H9 (cell line): Measurements from ENCODE around the gene CSNK1G1. TPM values are rescaled to one million over a fixed set of nuclear protein-coding genes. Genes with fewer than 3 reads are reported as not detected.

ENCODE experiments used
- DNase-seq: peaks from one replicate; pipeline ENCODE4 v3.0.0-alpha.2; 2017
- H2AFZ ChIP-seq: one replicate; pipeline ENCODE4 v1.6.1; 2013; ENCODE audit warnings: mild to moderate bottlenecking, low read length, control low read depth, moderate library complexity
- H2AK5ac ChIP-seq: 2 replicates; pipeline ENCODE4 v1.6.1; 2013; ENCODE audit warnings: low read length, control low read depth, mixed read lengths; ENCODE audit not compliant: insufficient read length
- H2BK120ac ChIP-seq: one replicate; pipeline ENCODE4 v1.6.1; 2013; ENCODE audit warnings: low read depth, mild to moderate bottlenecking, low read length, control low read depth, inconsistent platforms; ENCODE audit not compliant: poor library complexity, severe bottlenecking
- H2BK12ac ChIP-seq: 2 replicates; pipeline ENCODE4 v1.6.1; 2013; ENCODE audit warnings: low read length, control low read depth, mixed read lengths, low read depth; ENCODE audit not compliant: insufficient read length
- H2BK15ac ChIP-seq: 2 replicates; pipeline ENCODE4 v1.6.1; 2013; ENCODE audit warnings: low read depth, low read length, control low read depth
- H2BK20ac ChIP-seq: one replicate; pipeline ENCODE4 v1.6.1; 2013; ENCODE audit warnings: low read depth, mild to moderate bottlenecking, low read length, control low read depth, inconsistent platforms; ENCODE audit not compliant: poor library complexity, severe bottlenecking
- H2BK5ac ChIP-seq: 2 replicates; pipeline ENCODE4 v1.6.1; 2013; ENCODE audit warnings: low read length, control low read depth, mixed read lengths; ENCODE audit not compliant: insufficient read length
- H3K14ac ChIP-seq: 2 replicates; pipeline ENCODE4 v1.6.1; 2013; ENCODE audit warnings: low read length, control low read depth; ENCODE audit not compliant: insufficient read depth
- H3K18ac ChIP-seq: 2 replicates; pipeline ENCODE4 v1.6.1; 2013; ENCODE audit warnings: low read depth, mild to moderate bottlenecking, mixed read lengths, low read length, control low read depth; ENCODE audit not compliant: insufficient read length
- H3K23ac ChIP-seq: 2 replicates; pipeline ENCODE4 v1.6.1; 2013; ENCODE audit warnings: low read length, control low read depth, mixed read lengths, low read depth; ENCODE audit not compliant: insufficient read length
- H3K23me2 ChIP-seq: 2 replicates; pipeline ENCODE4 v1.6.1; 2013; ENCODE audit warnings: low read depth, mild to moderate bottlenecking, mixed read lengths, low read length, control low read depth; ENCODE audit not compliant: insufficient read length, poor library complexity, severe bottlenecking
- H3K27ac ChIP-seq: 2 replicates; pipeline ENCODE4 v1.5.1; 2013; ENCODE audit warnings: low read length, control low read depth, mixed read lengths, low read depth; ENCODE audit not compliant: insufficient read length
- H3K27me3 ChIP-seq: 2 replicates; pipeline ENCODE4 v1.6.1; 2013; ENCODE audit warnings: low read length, control low read depth, inconsistent platforms; ENCODE audit not compliant: insufficient read depth
- H3K4ac ChIP-seq: 2 replicates; pipeline ENCODE4 v1.6.1; 2013; ENCODE audit warnings: low read depth, mild to moderate bottlenecking, control low read depth, inconsistent platforms, low read length, moderate library complexity
- H3K4me1 ChIP-seq: 2 replicates; pipeline ENCODE4 v1.6.1; 2013; ENCODE audit warnings: low read length, control low read depth, inconsistent platforms; ENCODE audit not compliant: insufficient read depth
- H3K4me2 ChIP-seq: 2 replicates; pipeline ENCODE4 v1.6.1; 2013; ENCODE audit warnings: low read length, control low read depth, mixed read lengths; ENCODE audit not compliant: insufficient read length, insufficient read depth
- H3K56ac ChIP-seq: 2 replicates; pipeline ENCODE4 v1.6.1; 2013; ENCODE audit warnings: low read depth, mild to moderate bottlenecking, mixed read lengths, low read length, control low read depth; ENCODE audit not compliant: insufficient read length
- H3K79me1 ChIP-seq: 2 replicates; pipeline ENCODE4 v1.6.1; 2013; ENCODE audit warnings: low read depth, mild to moderate bottlenecking, moderate library complexity, low read length, control low read depth, inconsistent platforms; ENCODE audit not compliant: insufficient read depth, poor library complexity, severe bottlenecking
- H3K79me2 ChIP-seq: 2 replicates; pipeline ENCODE4 v1.6.1; 2013; ENCODE audit warnings: low read length, control low read depth, inconsistent platforms; ENCODE audit not compliant: insufficient read depth
- H3K9ac ChIP-seq: 2 replicates; pipeline ENCODE4 v1.6.1; 2013; ENCODE audit warnings: low read length, control low read depth, mixed read lengths; ENCODE audit not compliant: insufficient read length; ENCODE audit errors: extremely low read depth
- H3K9me3 ChIP-seq: one replicate; pipeline ENCODE4 v1.6.1; 2013; ENCODE audit warnings: low read depth, low read length, inconsistent platforms; ENCODE audit not compliant: control insufficient read depth
- H3T11ph ChIP-seq: one replicate; pipeline ENCODE4 v1.6.1; 2013; ENCODE audit warnings: mild to moderate bottlenecking, low read length, control low read depth, inconsistent platforms
- H4K20me1 ChIP-seq: one replicate; pipeline ENCODE4 v1.6.1; 2013; ENCODE audit not compliant: control insufficient read depth, insufficient read length, insufficient read depth
- H4K5ac ChIP-seq: 2 replicates; pipeline ENCODE4 v1.6.1; 2013; ENCODE audit warnings: low read depth, mild to moderate bottlenecking, mixed read lengths, low read length, control low read depth; ENCODE audit not compliant: insufficient read length
- H4K8ac ChIP-seq: replicated peaks from 2 replicates; pipeline ENCODE4 v1.6.1; 2013; ENCODE audit warnings: low read length, control low read depth, mixed read lengths, low read depth; ENCODE audit not compliant: insufficient read length
- H4K91ac ChIP-seq: 2 replicates; pipeline ENCODE4 v1.6.1; 2013; ENCODE audit warnings: low read depth, mild to moderate bottlenecking, moderate library complexity, mixed read lengths, low read length, control low read depth; ENCODE audit not compliant: insufficient read length
- H3K27ac Mint-ChIP-seq, 3 experiments: 2 replicates in 2 of 3; 3 replicates in 1 of 3; pipeline ENCODE4 v1.8.0; 2020 to 2021; ENCODE audit warnings: mixed read lengths in 3 of 3, mild to moderate bottlenecking in 1 of 3, moderate library complexity in 1 of 3
- H3K27me3 Mint-ChIP-seq: 2 replicates; pipeline ENCODE4 v1.8.0; 2021; ENCODE audit warnings: low read depth, mild to moderate bottlenecking, moderate library complexity, mixed read lengths
- H3K36me3 Mint-ChIP-seq, 3 experiments: 2 replicates in 2 of 3; 3 replicates in 1 of 3; pipeline ENCODE4 v1.8.0; 2020 to 2021; ENCODE audit warnings: low read depth in 3 of 3, mixed read lengths in 3 of 3; ENCODE audit not compliant: insufficient read depth in 1 of 3
- H3K4me1 Mint-ChIP-seq, 2 experiments: 2 replicates each; pipeline ENCODE4 v1.8.0; 2020; ENCODE audit warnings: mixed read lengths in 2 of 2
- H3K4me3 Mint-ChIP-seq, 2 experiments: 2 replicates in 1 of 2; 3 replicates in 1 of 2; pipeline ENCODE4 v1.8.0; 2020 to 2021; ENCODE audit warnings: mild to moderate bottlenecking in 2 of 2, mixed read lengths in 2 of 2, moderate library complexity in 1 of 2
- H3K9me3 Mint-ChIP-seq, 2 experiments: 2 replicates in 1 of 2; 3 replicates in 1 of 2; pipeline ENCODE4 v1.8.0; 2020; ENCODE audit warnings: mild to moderate bottlenecking in 2 of 2, mixed read lengths in 2 of 2, moderate library complexity in 1 of 2
- CTCF ChIP-seq: fragments of 200-600 bp; sonication (generic); conservative IDR thresholded peaks from 3 replicates; pipeline ENCODE4 v1.8.0; 2021; ENCODE audit warnings: antibody characterized with exemption, mild to moderate bottlenecking
- WGBS: extraction: QIAGEN DNeasy Blood & Tissue Kit; methylation state at CpG from one replicate; pipeline ENCODE4 v1.1.7; 2013; ENCODE audit warnings: missing lambda C conversion rate, low lambda C conversion rate, mixed read lengths; ENCODE audit not compliant: insufficient read length; ENCODE audit errors: extremely low coverage; 5-methylcytosine and 5-hydroxymethylcytosine counted together
- total RNA-seq: library from RNA; stranded (reverse); gene quantifications from 2 replicates; pipeline ENCODE4 v1.2.1, GENCODE V29; 2021

Gene CSNK1G1
- total RNA-seq, 1 experiment from 2014 or later: 17.1 TPM

DNA sequence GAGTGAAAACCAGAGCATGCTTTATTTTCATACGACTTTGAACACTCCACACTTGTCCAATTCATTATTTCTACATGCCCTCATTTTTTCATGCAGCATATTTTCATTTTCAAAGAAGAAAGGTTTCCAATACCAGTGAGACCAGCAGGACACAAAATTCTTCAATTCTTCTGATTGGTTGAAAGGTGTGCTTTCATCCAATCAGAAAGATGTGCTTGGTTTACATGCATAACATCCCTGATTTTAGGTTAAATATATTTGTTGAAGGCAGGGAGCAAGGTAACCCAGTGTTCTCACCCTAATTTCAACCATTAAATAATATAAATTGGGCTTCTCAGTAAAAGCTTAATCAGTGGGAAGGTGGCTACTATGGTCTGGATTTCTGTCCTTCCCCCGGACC is 145.6 kb downstream of the CSNK1G1 start:
- no peaks in the 10 kb centered on the region for H3K79me1 ChIP-seq
- H3K36me3 Mint-ChIP-seq: peaks cover 0 to 15% (median 12%) of the 10 kb centered on the region in 3 experiments; a peak in 5 of 7 replicates
- TF ChIP-seq CTCF: no peak
- no peak overlapping the region for H3K4ac ChIP-seq
- H2BK12ac ChIP-seq: no peak overlapping the region
- no peaks in the 10 kb centered on the region for H3K79me2 ChIP-seq
- H3K23ac ChIP-seq: no peak overlapping the region
- no peak overlapping the region for H3K56ac ChIP-seq
- no peak overlapping the region for H2AFZ ChIP-seq
- no peak overlapping the region for H3K27ac ChIP-seq
- no peak overlapping the region for H2BK120ac ChIP-seq
- no peak overlapping the region for H4K91ac ChIP-seq
- no peak for DNase-seq
- no peaks in the 10 kb centered on the region for H3K9me3 ChIP-seq
- no peak overlapping the region for H2AK5ac ChIP-seq
- 0 out of 4 replicates have a peak, but pooled peaks cover 0 to 2% of the 10 kb centered on the region in 2 experiments for H3K4me1 Mint-ChIP-seq
- H3K14ac ChIP-seq: no peak overlapping the region
- no peak overlapping the region for H4K5ac ChIP-seq
- no peaks in the 10 kb centered on the region for H3K4me1 ChIP-seq
- no peak overlapping the region for H3K9ac ChIP-seq
- no peak overlapping the region for H3K27ac Mint-ChIP-seq
- H4K8ac ChIP-seq: no peak overlapping the region
- no peaks in the 10 kb centered on the region for H3K9me3 Mint-ChIP-seq
- H3K18ac ChIP-seq: no peak overlapping the region
- no peaks in the 10 kb centered on the region for H3K27me3 ChIP-seq
- no CpG with 5 or more reads among the region's 2 CpGs for WGBS
- no peak overlapping the region for H2BK15ac ChIP-seq
- H3K4me2 ChIP-seq: no peak overlapping the region
- H3K27me3 Mint-ChIP-seq: no peaks in the 10 kb centered on the region
- H3T11ph ChIP-seq: no peak overlapping the region
- H3K4me3 Mint-ChIP-seq: no peak overlapping the region
- H4K20me1 ChIP-seq: no peaks in the 10 kb centered on the region
- H3K23me2 ChIP-seq: no peaks in the 10 kb centered on the region
- H2BK20ac ChIP-seq: no peak overlapping the region
- H2BK5ac ChIP-seq: no peak overlapping the region
